ENCODE results near the gene HNRNPF.

HNRNPF gene

GRCh38 chr10:43371418-43371817 lies 37.6 kb downstream of the HNRNPF start, which contains the start of gene FXYD4:
Gene FXYD4 (plus strand): TSS chr10:43371636. CDS start chr10:43373747, 2,111 bp downstream.
- TF ChIP-seq POLR2A (IDR thresholded peaks at IDR 0.05; ENCODE audit: low read length), result no peak
- TF ChIP-seq GATA1 (IDR thresholded peaks at IDR 0.05; ENCODE audit: low read depth, low read length), result no peak

GRCh38 chr10:43370671-43371215 lies 38.2 kb downstream of the HNRNPF start:
- no peak for DNase-seq
- no peak for TF ChIP-seq POLR2A (IDR thresholded peaks at IDR 0.05; ENCODE audit: low read length)
- no peak for TF ChIP-seq GATA1 (IDR thresholded peaks at IDR 0.05; ENCODE audit: low read depth, low read length)

More at GRCh38 chr10:43371418-43371817, 37.6 kb downstream of the HNRNPF start, which contains the start of gene FXYD4:
- DNase-seq, result no peak

GRCh38 chr10:43369921-43370320 lies 39.1 kb downstream of the HNRNPF start:
- DNase-seq, result no peak
- TF ChIP-seq GATA1 (IDR thresholded peaks at IDR 0.05; ENCODE audit: low read depth, low read length) (no peak), POLR2A (IDR thresholded peaks at IDR 0.05; ENCODE audit: low read length) (no peak)

GRCh38 chr10:43365001-43365400 lies 44.0 kb downstream of the HNRNPF start:
- TF ChIP-seq POLR2A (IDR thresholded peaks at IDR 0.05; ENCODE audit: low read length) (no peak), GATA1 (IDR thresholded peaks at IDR 0.05; ENCODE audit: low read depth, low read length) (no peak)
- DNase-seq, result no peak

- TF ChIP-seq GATA1 (IDR thresholded peaks at IDR 0.05; ENCODE audit: low read depth, low read length) (no peak), POLR2A (IDR thresholded peaks at IDR 0.05; ENCODE audit: low read length) (peak; percentile 78)
- peak; percentile 92 to 94 for DNase-seq
Observed at GRCh38 chr10:43362191-43362839, 46.7 kb downstream of the HNRNPF start.

- DNase-seq, result no peak
- no peak for TF ChIP-seq GATA1 (IDR thresholded peaks at IDR 0.05; ENCODE audit: low read depth, low read length)
- no peak for TF ChIP-seq POLR2A (IDR thresholded peaks at IDR 0.05; ENCODE audit: low read length)
Observed at GRCh38 chr10:43361547-43362190, 47.3 kb downstream of the HNRNPF start.

GRCh38 chr10:43360086-43360485 lies 48.9 kb downstream of the HNRNPF start:
- no peak for DNase-seq
- TF ChIP-seq GATA1 (IDR thresholded peaks at IDR 0.05; ENCODE audit: low read depth, low read length), result no peak
- TF ChIP-seq POLR2A (IDR thresholded peaks at IDR 0.05; ENCODE audit: low read length), result no peak

- TF ChIP-seq POLR2A (IDR thresholded peaks at IDR 0.05; ENCODE audit: low read length) (no peak), GATA1 (IDR thresholded peaks at IDR 0.05; ENCODE audit: low read depth, low read length) (no peak)
- DNase-seq, result peak; percentile 32 to 50
Observed at GRCh38 chr10:43355749-43356371, 53.1 kb downstream of the HNRNPF start.

- TF ChIP-seq GATA1 (IDR thresholded peaks at IDR 0.05; ENCODE audit: low read depth, low read length), result no peak
- DNase-seq, result no peak
Observed at GRCh38 chr10:43354879-43355380, 54.1 kb downstream of the HNRNPF start.

- no peak for TF ChIP-seq GATA1 (IDR thresholded peaks at IDR 0.05; ENCODE audit: low read depth, low read length)
- TF ChIP-seq POLR2A (IDR thresholded peaks at IDR 0.05; ENCODE audit: low read length), result no peak
- no peak for DNase-seq
Observed at GRCh38 chr10:43354330-43354635, 54.7 kb downstream of the HNRNPF start.

GRCh38 chr10:43353495-43354329 lies 55.3 kb downstream of the HNRNPF start:
- TF ChIP-seq POLR2A (IDR thresholded peaks at IDR 0.05; ENCODE audit: low read length), result no peak
- TF ChIP-seq GATA1 (IDR thresholded peaks at IDR 0.05; ENCODE audit: low read depth, low read length), result no peak
- no peak for DNase-seq

- DNase-seq, result no peak
- TF ChIP-seq GATA1 (IDR thresholded peaks at IDR 0.05; ENCODE audit: low read depth, low read length), result no peak
- TF ChIP-seq POLR2A (IDR thresholded peaks at IDR 0.05; ENCODE audit: low read length), result no peak
Observed at GRCh38 chr10:43352951-43353350, 56.0 kb downstream of the HNRNPF start.

- TF ChIP-seq POLR2A (IDR thresholded peaks at IDR 0.05; ENCODE audit: low read length) (no peak), GATA1 (IDR thresholded peaks at IDR 0.05; ENCODE audit: low read depth, low read length) (no peak)
- DNase-seq, result no peak
Observed at GRCh38 chr10:43351301-43351700, 57.7 kb downstream of the HNRNPF start.
